Right lung (tissue), 5 donors: Measurements from ENCODE around the gene PKD1. TPM values are rescaled to one million over a fixed set of nuclear protein-coding genes. Genes with fewer than 3 reads are reported as not detected.

Source experiments
- DNase-seq, 2 donors: peaks; one replicate each; pipeline ENCODE4 v3.0.0-alpha.2; 2013
- polyA plus RNA-seq, 5 donors: library from polyadenylated mRNA; unstranded; fragments of 120-200 nt; gene quantifications; one replicate each; pipeline versions ENCODE4 v1.2.1 to v1.2.3, GENCODE V29; 2013; ENCODE audit warnings: inconsistent platforms in 1 of 5, low replicate concordance in 1 of 5; ENCODE audit not compliant: insufficient read length in 5 of 5, insufficient read depth in 1 of 5

The PKD1 gene
- polyA plus RNA-seq, 5 donors = 66.7 to 168 (median 123) TPM

DNA sequence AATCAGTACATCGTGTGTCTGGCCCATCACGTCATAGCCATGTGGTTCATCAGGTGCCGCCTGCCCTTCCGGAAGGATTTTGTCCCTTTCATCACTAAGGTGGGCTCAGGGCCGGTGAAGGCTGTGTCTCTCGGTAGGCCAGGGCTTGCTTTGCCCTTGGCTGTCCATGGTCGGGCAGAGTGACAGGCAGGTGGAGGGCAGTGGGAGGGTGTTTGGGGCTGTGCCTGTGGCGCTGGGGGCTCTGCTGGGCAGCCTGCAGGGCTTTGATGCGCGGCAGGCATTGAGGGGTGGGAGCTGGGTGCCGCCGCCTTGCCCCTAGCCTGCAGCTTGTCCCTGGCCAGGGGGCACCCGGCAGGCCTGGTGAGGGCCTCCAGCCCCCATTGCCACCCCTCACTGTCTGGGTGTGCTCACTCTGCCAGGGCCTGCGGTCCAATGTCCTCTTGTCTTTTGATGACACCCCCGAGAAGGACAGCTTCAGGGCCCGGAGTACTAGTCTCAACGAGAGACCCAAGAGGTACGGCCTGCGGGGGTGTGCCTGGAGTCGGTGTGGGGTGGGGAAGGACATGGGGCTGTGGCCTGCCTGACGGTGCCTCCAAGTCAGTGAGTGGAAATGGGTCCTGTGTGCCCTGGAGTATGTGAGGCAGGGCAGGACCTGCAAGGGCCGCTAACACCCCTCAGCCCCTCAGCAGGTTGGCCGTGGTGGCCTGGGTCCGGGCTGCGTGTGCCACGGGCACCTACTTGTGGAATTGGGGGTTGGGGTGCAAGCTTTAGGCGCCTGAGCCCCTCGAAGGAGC lies 59.4 kb downstream of the PKD1 start:
- DNase-seq = no peak

DNA sequence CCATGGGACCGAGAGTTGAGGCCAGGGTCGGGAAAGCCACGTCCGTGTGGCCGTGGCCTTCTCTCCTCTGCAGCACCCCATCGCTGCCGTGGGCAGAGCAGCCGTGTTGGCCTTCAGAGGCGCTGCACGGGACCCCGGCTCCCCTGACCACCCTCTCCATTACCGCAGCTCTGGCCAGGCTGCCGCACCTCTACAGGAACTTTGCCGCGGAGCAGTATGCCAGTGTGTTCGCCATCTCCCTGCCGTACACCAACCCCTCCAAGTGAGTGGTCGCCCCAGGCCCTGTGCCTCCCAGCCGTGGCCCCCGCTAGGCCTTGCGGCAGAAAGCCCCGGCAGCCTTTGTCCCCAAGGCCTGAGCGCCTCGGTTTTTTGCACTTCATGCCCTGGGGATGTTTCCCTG lies 60.1 kb downstream of the PKD1 start:
- DNase-seq = no peak

DNA sequence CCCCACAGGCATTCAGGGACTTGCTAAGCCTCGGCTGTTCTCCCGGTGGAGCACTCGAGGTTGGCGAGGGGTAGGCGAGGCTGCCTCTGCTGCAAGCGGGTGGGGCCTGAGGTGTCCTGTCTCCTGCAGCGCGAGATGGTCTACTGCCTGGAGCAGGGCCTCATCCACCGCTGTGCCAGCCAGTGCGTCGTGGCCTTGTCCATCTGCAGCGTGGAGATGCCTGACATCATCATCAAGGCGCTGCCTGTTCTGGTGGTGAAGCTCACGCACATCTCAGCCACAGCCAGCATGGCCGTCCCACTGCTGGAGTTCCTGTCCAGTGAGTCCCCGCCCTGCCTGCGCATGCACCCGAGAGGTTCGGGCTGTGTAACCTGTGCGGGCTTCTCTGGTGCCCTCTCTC lies 61.6 kb downstream of the PKD1 start:
- no peak for DNase-seq

DNA sequence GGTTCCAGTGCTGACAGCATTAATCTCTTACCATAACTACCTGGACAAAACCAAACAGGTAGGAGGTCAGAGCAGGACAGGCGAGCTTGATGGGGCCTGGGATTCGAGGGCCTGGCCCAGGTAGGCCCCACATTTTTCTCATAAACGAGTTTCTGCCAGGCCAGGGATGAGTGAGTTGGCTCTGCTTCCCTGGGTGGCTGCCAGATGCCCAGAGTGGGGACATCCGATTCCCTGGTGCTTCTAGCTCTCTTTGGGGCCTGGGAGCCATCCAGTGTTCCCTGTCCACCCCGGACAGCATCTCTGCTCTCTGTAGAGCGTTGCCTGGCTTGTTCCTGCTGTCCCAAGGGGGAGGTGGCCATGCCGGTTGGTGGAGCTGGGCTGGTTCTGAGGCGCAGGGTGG lies 62.8 kb downstream of the PKD1 start:
- DNase-seq = no peak

DNA sequence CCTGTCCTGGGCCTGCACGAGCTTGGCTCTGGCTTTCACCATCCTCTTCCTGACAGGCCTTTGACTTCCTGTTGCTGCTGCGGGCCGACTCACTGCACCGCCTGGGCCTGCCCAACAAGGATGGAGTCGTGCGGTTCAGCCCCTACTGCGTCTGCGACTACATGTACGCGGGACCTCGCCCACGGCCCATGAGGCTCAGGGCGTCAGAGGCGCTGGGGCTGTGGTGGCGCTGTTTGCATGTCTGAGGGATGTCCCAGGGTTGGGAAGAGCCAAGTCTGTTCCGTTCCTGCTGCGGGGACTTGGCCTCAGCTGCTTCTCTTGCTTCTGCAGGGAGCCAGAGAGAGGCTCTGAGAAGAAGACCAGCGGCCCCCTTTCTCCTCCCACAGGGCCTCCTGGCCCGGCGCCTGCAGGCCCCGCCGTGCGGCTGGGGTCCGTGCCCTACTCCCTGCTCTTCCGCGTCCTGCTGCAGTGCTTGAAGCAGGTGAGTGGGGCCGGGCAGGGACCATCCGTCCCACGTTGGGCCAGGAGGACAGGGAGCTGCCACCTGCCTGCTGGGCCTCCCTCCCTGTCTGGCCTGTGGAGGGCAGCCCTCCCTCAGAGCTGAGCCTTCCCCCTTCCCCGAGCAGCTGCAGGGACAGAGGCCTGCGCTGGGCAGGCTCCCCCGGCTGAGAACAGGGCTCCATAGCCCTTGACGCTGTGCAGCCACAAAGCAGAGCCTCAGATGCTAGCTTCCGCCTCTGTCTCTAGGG lies 64.1 kb downstream of the PKD1 start:
- no peak for DNase-seq

DNA sequence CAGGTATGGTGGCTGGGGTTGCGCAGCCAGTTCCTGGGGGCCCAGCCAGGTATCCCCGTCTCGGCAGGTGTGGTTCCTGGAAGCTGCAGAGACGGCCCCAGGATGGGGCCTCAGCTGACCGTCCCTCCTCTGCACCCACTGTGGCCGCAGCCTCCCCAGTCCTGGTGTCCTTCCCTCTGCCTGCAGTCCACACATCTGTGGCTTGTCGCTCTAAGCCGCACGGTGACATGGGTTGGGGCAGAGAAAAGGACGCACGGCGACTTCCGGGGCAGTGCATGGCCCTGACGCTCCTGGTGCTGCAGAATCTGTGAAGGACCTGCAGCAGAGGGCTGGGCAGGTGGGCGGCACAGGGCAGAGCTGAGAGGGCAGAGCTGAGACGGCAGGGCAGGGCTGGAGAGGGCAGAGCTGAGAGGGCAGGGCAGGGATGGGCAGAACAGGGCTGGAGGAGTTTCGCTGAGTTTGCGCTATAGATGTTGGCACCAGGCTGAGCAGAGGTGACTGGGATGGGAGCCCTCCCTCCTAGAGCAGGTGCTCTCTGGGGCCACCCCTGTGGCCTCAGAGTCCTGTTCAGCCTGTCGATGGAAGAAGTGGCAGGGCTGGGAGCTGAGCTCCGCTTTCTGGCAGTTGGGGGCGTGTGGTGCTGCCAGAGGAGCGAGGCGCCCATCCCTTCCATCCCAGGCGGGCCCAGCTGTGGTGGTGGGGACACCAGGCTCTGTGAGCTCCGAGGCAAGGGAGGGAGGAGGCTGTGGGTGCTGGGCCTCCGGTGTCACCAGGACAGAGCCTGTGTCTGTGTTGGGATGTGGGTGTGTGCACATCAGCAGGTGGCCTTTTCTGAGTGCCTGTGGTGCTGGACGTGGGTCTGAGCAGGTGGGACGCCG lies 64.9 kb downstream of the PKD1 start:
- no peak for DNase-seq

DNA sequence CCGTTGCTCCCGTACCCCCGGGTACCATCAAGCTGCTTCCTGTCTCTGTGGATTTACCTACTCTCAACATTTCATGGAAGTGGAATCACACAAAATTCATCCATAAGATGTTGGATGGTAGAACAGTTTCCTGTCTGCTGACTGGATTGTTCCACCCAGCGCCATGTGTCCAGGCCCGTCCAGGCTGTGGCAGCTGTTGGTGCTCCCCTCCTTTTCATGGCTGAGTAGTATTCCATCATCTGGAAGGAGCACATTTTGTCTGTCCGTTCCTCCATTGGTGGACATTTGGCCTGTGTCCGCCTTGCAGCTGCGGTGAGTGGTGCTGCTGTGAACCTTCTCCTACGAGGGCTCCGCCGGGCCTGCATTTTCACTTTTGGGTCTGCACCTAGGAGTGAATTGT lies 69.6 kb downstream of the PKD1 start:
- DNase-seq = no peak

DNA sequence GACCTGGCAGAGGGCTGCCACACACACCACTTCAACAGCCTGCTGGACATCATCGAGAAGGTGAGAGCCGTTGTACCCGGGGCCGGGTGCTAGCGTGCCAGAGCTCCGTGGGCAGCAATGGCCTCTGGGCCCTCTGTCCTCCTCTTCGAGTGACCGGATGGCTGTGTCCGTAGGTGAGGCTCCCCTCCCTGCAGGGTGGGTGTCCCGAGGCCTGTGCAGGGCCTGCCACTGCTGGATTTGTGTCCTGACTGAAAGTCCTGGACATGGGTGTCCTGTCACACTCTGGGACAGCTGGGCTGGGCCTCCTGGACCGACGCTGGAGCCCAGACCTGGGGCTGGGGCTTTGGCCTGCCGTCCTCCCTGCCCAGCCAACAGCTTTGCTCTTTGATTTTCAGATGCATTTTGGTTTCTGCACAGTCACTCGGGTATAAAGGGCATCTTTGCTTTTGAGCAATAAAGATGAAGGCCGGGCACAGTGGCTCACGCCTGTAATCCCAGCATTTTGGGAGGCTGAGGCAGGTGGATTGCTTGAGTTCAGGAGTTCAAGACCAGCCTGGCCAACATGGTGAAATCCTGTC lies 71.2 kb downstream of the PKD1 start:
- DNase-seq = no peak

DNA sequence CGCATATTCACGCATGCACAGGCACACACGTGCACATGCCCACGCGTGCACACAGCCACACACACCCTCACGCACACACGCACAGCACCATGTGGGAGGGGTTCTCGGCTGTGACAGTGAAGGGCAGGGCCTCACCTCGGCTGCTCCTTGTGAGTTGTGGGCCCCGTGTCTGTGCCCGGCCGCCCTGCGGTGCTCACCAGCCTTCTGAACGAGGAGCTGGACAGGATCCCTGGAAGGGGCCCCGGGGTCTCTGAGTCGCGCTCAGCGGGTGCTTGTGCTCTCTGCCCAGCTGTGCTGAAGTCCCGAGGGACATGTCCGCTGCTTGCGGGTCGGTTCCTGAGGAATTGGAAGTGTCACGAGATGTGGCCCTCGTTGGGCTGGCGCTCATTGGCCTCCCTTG lies 71.8 kb downstream of the PKD1 start:
- DNase-seq = no peak

DNA sequence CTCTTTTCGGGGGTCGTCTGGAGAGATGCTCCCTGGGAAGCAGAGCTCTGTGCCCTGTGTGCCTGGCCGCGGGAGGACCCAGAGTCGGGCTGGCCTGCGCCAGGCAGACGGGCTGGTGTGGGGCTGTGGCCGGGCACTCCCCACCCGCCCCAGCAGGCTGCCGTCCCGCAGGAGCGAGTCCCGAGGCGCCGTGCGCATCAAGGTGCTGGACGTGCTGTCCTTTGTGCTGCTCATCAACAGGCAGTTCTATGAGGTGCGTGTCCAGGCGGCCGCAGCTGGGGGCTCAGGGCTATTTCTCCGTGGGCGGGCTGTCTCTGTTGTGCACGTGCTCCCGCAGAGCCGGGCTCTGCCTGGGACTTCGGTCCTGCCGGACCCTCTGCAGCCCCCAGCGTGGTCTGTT lies 72.9 kb downstream of the PKD1 start:
- no peak for DNase-seq

DNA sequence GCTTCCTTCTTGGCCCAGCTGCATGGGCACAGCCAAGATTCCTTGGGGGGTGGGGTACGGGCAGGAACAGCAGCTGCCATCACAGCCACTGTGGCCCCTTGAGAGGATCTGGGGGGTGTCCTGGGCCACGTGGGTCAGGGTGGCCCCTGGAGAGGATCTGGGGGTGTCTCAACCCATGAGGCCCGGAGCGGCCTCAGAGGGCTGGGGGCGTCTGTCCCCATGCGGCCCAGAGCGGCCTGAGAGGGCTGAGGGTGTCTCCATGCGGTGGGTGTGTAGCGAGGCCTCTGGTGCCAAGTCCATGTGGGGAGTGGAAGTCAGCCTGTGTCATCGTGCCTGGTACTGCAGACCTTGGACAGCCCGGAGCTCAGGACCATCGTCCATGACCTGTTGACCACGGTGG lies 74.2 kb downstream of the PKD1 start:
- DNase-seq = no peak

DNA sequence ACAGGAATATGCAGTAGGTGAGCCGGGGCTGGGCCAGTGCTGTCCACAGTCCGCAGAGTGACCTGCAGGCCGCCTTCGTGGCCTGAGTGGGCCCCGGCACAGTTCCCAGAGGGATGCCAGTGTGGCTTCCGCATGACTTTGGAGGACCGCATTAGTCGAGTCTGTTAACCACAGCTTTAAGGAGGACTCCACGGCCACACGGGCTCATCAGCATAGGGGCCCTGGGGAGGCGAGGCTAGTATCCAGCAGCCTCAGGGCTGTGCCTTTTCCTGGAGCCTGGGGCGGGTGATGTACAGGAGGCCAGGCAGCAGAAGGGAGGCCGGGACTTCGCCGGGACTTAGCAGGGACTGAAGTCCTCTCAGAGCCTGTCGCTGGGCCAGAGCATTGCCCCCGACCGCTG lies 74.7 kb downstream of the PKD1 start:
- no peak for DNase-seq

DNA sequence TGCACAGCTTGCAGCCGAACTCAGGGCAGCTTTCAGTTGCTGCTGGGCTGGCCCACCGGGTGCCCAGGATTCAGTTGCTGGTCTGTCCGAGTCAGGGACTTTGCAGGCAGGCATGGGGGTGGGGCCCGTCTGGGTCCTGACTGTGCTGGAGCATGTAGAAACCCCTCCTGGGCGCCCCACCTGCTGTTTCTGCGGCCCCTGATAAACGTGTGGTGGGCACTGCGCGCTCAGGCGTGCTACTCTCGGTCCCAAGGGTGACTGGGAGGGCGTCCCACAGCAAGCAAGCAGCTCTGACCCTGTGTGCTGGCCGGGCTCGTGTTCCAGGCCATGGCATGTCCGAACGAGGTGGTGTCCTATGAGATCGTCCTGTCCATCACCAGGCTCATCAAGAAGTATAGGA lies 75.4 kb downstream of the PKD1 start:
- no peak for DNase-seq

DNA sequence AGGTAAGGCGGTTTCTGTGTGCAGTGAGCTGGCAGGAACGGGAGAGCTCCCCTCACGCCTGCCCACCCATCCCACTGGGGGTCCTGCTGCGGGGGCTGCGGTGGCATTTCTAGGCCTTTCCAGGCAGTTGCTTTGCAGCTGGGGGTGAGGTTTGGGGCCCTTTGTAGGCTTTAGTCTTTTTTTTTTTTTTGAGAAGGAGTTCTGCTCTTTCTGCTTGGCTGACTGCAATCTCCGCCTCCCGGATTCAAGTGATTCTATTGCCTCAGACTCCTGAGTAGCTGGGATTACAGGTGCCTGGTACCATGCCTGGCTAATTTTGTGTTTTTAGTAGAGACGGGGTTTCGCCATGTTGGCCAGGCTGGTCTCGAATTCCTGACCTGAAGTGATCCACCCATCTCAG lies 76.8 kb downstream of the PKD1 start:
- DNase-seq = no peak

DNA sequence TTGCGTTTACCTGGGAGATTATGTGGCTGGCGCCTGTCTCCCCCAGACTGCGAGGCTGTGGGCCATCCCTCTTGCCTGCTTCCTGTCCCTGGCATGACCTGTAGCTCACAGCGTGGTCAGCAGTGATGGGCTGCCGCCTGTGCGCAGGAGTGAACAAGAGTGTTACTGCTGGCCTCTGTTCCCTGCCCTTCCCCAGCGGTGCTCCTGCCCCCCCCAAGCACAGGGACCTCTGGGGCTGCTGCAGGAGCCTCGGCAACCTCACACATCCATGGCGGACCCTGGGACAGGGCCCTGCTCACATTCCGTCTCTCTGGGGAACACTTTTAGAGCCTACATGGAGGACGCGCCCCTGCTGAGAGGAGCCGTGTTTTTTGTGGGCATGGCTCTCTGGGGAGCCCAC lies 77.3 kb downstream of the PKD1 start:
- DNase-seq = no peak

DNA sequence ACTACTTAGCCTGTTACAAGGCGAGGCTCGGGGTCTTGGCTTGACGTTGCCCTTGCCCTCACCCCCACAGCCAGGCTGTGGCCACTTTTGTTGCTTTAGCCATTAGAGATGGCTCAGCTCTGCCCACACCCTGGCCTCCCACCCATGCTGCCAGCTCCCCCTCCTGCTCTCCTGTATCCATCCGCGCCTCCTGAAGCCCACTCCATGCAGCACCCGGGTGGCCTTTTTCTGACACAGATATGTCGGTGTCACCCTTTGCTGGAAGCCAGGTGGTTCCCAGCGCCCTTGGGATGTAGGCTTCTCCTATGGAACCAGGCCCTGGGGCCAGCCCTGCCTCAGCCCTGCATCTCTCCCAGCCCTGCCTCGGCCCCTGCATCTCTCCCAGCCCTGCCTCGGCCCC lies 78.3 kb downstream of the PKD1 start:
- no peak for DNase-seq

DNA sequence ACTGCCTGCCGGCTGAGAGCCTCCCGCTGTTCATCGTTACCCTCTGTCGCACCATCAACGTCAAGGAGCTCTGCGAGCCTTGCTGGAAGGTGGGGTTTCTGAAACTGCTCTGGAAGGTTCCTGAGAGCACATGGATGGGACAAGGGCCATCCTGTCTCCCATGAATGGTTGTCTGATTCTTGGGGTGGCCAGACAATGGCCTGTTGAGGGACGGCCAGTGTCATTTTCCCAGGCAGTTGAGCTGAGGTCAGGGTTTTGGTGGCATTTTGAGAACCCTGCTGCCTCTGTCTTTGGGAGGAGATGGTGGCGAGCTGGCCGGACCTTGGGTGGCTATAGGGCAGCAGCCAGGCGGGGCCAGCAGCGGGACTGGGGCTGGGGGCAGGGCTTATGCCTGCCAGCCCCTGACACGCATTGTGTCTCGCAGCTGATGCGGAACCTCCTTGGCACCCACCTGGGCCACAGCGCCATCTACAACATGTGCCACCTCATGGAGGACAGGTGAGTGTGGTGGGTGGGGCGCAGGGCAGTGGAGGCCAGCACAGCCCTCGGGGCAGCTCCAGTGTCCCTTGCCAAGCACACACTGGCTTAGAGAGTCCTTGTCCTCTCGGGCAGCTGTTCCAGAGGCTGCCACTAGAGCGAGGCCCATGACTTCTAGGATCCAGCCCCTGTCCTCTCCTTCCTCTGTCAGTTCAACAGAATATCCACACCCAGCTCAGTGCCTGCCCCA lies 78.9 kb downstream of the PKD1 start:
- no peak for DNase-seq

DNA sequence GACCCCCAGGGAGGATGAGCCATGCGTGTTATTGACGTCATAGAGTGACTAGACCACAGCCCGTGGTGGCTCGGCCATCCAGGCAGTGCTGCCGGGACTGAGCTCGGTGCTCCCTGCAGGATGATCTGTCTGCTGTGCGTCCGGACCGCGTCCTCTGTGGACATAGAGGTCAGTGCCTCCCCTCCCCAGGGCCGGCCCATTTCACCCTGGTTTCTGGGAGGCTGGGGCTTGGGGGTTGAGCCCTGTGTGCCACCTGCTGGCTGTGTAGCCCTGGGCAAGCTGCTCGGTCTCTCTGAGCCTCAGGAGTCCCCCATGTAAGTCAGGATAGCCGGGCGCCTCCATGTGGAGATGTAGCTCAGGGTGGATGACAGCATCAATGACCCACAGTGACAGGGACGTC lies 79.6 kb downstream of the PKD1 start:
- DNase-seq = no peak

DNA sequence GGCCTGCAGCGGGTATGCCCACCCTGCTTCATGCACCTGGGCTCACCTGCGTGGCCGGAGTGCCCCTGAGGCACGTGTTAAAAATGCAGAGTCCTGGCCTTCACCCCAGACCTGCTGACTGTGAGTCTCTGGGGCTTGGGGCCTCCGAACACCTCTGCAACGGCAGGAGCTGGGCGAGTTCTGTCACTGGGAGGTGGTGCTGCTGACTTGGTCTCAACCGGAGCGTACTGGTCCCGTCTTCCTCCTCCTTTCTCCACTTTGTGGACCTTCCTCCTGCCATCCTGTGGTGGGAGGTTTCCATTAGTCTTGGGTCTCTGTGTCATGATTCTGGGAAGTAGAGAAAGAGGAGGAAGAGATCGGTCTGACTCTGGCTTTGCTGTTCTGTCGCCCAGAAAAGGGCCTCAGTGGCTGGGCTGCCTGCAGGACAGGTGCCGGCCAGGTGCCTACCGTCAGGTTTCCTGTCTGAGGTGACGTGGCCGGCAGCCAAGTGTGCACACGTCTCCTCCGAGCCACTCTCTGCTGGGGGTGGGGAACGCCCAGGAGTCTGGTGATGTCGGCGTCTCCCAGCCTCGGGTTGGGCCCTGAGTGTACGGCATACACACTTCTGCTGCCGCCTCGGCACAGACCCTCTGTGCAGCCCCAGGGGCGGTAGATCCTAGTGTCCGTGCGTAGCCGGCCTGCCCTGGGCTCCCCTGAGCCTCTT lies 81.0 kb downstream of the PKD1 start:
- DNase-seq = no peak

DNA sequence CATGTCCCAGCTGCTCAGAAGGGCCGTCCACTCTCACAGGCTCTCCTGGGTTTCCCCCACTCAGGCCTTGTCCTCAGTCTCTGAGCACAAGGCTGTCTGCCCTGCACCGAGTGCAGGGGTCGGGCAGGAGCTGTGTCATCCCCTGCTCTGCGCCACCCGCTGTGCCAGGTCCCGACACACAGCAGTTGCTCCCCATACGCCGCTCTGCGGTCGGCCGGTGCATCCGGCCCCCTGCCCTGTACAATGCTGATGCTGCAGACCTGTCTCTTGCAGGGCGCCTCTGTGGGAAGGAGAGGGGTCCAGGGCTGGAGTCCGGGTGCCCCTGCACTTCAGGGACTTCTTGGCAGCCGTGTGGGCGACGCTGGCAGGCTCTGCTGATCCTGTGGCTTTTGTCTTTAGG lies 81.8 kb downstream of the PKD1 start:
- no peak for DNase-seq

DNA sequence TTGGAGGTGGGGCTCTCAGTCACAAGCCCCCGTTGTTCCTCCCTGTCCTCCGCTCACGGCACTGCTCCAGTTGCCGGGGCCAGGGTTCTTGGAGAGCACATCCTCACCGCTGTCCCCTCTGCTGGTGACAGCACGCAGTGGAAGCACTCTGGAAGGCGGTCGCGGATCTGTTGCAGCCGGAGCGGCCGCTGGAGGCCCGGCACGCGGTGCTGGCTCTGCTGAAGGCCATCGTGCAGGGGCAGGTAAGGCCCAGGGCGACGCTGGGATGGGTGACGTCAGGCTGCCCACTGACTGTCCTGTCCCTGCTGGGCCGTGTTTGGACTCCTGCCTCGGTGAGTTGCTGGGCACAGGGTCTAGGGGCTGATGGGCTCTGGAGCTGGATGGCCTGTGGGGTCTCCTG lies 82.5 kb downstream of the PKD1 start:
- DNase-seq = no peak
